ENCODE data around the gene SYT9.

GRCh38 chr11:7495882-7496551 lies 244.3 kb downstream of the SYT9 start:
- no peak for TF ChIP-seq EZH2phosphoT487 (IDR thresholded peaks at IDR 0.05; ENCODE audit: insufficient read depth, low read depth)
- TF ChIP-seq EZH2 (IDR thresholded peaks at IDR 0.05; ENCODE audit: insufficient read depth, poor library complexity, severe bottlenecking) = no peak
